IPS DF 6.9 (cell line): ENCODE results near the gene CIRBP.

ENCODE experiments used
- DNase-seq: peaks from one replicate; pipeline ENCODE4 v3.0.0-alpha.2; 2013; ENCODE audit warnings: low read depth, low spot score
- H3K27ac ChIP-seq: one replicate; pipeline ENCODE4 v1.5.1; 2013; ENCODE audit warnings: low read length, control low read depth
- H3K27me3 ChIP-seq: 2 replicates; pipeline ENCODE4 v1.6.1; 2013; ENCODE audit warnings: mild to moderate bottlenecking, low read length; ENCODE audit not compliant: control insufficient read depth, insufficient read depth
- H3K36me3 ChIP-seq: 2 replicates; pipeline ENCODE4 v1.6.1; 2013; ENCODE audit warnings: low read length; ENCODE audit not compliant: control insufficient read depth, insufficient read depth
- H3K4me1 ChIP-seq: 2 replicates; pipeline ENCODE4 v1.6.1; 2013; ENCODE audit warnings: low read length; ENCODE audit not compliant: control insufficient read depth, insufficient read depth
- H3K4me3 ChIP-seq: 2 replicates; pipeline ENCODE4 v1.5.1; 2013; ENCODE audit warnings: mild to moderate bottlenecking, low read length
- H3K9me3 ChIP-seq: 2 replicates; pipeline ENCODE4 v1.6.1; 2013; ENCODE audit warnings: low read length, inconsistent platforms; ENCODE audit not compliant: control insufficient read depth, insufficient read depth
- WGBS: extraction: QIAGEN DNeasy Blood & Tissue Kit; methylation state at CpG from one replicate; pipeline ENCODE4 v1.1.7; 2013; ENCODE audit warnings: mixed read lengths, missing lambda C conversion rate; ENCODE audit not compliant: insufficient read length, insufficient coverage; 5-methylcytosine and 5-hydroxymethylcytosine counted together

Gene CIRBP

DNA sequence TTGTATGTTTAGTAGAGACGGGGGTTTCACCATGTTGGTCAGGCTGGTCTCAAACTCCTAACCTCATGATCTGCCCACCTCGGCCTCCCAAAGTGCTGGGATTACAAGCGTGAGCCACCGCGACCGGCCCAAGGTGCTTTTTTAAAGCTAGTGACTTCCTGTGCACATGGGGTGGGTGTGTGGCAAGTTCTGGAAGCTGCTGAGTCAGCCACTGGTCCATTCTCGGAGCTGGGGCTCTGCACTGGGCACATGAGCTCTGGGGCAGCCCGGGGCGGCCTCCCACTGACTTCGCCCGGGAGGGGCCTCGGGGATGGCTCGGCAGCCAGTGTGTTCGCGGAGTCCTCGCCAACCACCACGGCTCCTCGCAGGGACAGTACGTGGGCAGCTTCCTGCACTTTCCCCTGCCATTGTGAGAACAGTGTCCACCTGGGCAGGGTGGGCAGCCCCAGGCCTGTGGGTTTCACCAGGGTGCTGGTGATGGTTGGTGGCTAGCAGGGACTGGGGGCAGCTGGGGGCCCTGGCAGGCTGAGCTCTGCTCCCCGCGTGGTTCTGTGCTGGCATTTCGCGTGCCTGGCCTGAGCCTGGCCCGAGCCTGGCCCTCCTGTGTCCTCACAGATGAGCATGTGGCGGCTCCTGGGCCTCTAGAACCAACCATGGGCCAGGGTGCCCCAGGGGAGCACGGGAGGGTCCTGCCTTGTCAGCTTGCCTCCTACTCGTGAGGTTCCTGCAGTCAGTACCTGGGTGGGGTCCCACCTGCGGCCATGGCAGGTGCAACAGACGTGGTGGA, 43.5 kb upstream of the CIRBP start:
- H3K9me3 ChIP-seq = no peaks in the 10 kb centered on the region
- whole genome bisulfite sequencing = no CpG with 5 or more reads among the region's 29 CpGs
- H3K4me3 ChIP-seq = no peak overlapping the region
- no peak overlapping the region for H3K27ac ChIP-seq
- H3K27me3 ChIP-seq = no peaks in the 10 kb centered on the region
- no peaks in the 10 kb centered on the region; the same call in 1 of the 2 replicates for H3K4me1 ChIP-seq
- peaks cover 38% of the 10 kb centered on the region for H3K36me3 ChIP-seq
- no peak for DNase-seq

DNA sequence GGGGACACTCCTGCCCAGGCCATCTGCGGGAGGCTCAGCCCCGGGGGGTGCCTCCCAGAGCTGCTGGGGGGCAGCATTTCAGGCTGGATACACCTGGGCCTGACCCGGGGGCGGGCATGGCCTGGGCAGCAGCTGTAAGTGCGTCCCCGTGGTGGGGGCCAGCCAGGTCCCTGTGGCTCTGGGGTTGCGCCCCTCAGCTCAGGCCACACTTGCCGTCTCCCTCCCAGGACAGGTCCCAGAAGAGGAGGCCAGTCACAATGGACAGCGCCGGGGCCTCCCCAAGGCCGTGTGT, 43.0 kb upstream of the CIRBP start:
- no peak overlapping the region for H3K27ac ChIP-seq
- no peak overlapping the region for H3K4me3 ChIP-seq
- WGBS = no CpG with 5 or more reads among the region's 11 CpGs
- no peaks in the 10 kb centered on the region; the same call in 1 of the 2 replicates for H3K4me1 ChIP-seq
- no peaks in the 10 kb centered on the region for H3K27me3 ChIP-seq
- H3K9me3 ChIP-seq = no peaks in the 10 kb centered on the region
- DNase-seq = no peak
- peaks cover 38% of the 10 kb centered on the region for H3K36me3 ChIP-seq

DNA sequence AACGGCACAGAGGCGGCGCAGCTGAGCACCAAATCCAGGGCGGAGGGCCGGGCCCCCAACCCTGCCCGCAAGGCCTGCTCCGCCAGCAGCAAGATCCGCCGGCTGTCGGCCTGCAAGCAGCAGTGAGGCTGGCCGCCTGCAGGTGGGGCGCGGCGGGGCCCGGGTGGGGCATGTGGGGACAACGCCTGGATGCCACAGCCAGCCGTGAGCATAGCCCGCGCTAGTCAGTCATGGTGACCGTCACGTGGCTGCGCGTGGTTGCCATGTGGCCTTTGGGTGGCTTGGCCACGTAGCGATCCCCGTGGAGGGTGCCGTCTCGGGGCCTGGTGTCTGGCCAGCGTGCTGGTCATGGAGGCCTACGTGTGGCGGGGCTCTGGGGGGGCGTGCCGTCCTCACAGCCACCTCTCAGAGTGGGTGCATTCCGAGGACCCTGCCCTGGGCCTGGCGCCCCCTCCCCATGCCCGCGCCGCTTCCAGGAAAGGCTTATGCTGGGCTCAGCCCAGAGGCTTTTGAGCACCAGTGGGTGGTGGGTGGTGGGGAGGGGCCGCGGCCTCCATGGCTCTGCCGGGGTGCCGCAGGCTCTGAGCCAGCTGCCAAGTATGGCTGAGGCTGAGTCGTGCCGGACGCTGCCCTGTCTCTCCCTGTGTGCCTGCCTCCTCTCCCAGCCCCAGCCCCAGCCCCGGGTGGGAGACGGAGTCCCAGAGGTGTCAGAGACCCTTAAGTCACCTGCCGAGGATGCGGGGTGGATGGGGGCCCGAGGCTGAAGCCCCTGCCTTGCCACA, 42.4 kb upstream of the CIRBP start:
- DNase-seq = no peak
- Histone ChIP-seq H3K36me3 (peaks cover 38% of the 10 kb centered on the region), H3K27me3 (no peaks in the 10 kb centered on the region), H3K4me3 (no peak overlapping the region), H3K9me3 (no peaks in the 10 kb centered on the region), H3K27ac (no peak overlapping the region), H3K4me1 (no peaks in the 10 kb centered on the region; the same call in 1 of the 2 replicates)
- no CpG with 5 or more reads among the region's 50 CpGs for WGBS

DNA sequence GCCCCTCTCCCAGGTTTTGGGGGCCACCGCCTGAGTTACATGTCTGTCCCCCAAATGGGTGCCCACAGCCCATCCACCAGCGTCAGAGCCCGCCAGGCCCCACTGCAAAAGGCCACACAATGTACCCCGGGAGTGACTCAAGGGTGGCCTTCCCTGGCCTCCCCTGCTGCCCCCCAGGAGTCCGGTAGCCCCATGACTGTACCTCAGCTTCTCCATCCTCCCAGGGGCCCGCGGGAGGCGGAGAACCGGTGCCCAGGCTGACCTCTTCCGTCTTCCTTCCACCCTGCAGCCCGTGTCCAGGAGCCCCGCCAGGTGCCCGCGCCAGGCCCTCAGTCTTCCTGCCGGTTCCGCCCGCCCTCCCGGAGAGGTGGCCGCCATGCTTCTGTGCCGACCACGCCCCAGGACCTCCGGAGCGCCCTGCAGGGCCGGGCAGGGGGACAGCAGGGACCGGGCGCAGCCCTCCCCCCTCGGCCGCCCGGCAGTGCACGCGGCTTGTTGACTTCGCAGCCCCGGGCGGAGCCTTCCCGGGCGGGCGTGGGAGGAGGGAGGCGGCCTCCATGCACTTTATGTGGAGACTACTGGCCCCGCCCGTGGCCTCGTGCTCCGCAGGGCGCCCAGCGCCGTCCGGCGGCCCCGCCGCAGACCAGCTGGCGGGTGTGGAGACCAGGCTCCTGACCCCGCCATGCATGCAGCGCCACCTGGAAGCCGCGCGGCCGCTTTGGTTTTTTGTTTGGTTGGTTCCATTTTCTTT, 41.7 kb upstream of the CIRBP start:
- WGBS = no CpG with 5 or more reads among the region's 56 CpGs
- Histone ChIP-seq H3K27ac (no peak overlapping the region), H3K27me3 (no peaks in the 10 kb centered on the region), H3K36me3 (peaks cover 40% of the 10 kb centered on the region), H3K4me3 (no peak overlapping the region), H3K4me1 (no peaks in the 10 kb centered on the region; the same call in 1 of the 2 replicates), H3K9me3 (no peaks in the 10 kb centered on the region)
- no peak for DNase-seq

DNA sequence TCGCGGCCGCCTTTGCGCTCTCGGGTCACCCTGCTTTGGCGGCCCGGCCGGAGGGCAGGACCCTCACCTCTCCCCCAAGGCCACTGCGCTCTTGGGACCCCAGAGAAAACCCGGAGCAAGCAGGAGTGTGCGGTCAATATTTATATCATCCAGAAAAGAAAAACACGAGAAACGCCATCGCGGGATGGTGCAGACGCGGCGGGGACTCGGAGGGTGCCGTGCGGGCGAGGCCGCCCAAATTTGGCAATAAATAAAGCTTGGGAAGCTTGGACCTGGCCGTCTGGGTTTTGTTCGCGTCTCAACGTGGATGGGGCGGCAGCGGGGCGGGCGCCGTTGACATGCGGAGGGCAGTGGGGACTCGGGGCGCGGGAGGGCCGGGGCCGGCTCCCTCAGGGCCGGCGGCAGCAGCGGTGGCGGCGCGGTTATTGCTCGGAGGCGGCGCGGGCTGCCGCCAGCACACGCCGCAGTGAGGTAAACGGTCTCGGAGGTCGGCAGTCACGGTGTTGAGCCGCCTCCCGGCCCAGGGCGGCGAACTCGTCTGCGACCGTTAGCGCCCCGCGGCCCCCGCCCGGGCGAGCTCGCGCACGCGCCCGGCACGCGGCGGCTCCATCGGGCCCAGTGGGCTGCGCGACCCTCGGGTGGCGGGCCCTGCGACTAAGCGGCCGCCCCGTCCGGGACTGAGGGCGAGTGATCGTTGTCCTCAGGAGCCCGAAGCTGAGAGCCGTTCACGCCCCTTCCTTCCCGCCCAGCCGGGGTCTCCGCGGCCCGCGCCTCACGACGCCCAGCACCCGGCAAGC, 40.8 kb upstream of the CIRBP start:
- H3K9me3 ChIP-seq = no peaks in the 10 kb centered on the region
- WGBS = no CpG with 5 or more reads among the region's 100 CpGs
- H3K4me3 ChIP-seq = no peak overlapping the region
- peaks cover 41% of the 10 kb centered on the region for H3K36me3 ChIP-seq
- H3K4me1 ChIP-seq = no peaks in the 10 kb centered on the region; the same call in 1 of the 2 replicates
- H3K27ac ChIP-seq = no peak overlapping the region
- H3K27me3 ChIP-seq = no peaks in the 10 kb centered on the region
- DNase-seq = no peak

DNA sequence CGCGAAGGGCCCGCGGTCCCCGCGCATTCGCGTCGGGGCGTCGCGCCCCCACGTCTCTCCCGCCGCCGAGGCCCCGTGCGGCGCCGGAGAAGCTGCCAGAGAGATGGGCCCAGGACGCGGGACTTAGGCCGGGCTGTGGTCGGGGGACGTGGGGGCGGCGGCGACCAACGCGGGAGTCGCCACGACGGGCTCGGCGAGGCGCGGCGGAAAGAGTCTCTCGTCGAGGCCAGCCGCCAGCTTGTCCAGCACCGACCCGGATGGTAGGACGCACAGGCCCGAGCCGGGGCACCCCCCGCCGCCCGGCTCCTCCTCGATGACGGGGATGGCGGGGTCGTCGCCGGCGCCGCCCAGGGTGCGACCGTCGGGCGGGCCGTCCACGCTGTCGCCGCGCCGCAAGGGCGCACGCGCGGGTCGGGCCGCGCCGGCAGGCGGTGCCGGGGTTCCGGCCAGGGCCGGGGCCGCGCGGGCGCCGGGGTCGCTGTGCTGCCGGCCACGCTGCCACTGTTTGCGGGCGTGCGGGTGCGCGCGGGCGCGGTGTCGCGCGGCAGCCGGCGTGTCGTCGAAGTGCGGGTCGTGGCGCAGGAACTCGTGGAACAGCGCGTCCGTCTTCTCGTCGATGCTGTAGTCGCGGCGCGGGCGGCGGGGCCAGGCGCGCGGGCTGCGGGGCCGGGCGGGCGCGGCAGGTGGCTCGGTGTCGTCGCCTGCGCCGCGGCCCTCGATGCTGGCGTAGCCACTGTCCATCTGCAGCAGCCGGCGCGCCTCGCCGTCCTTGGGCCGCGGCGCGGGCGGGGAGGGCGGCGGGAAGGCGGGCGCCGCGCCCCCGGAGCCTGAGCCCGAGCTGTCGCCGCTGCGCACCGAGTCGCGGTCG, 39.8 kb upstream of the CIRBP start:
- H3K27ac ChIP-seq = no peak overlapping the region
- no peaks in the 10 kb centered on the region for H3K27me3 ChIP-seq
- no CpG with 5 or more reads among the region's 158 CpGs for WGBS
- peaks cover 48% of the 10 kb centered on the region for H3K36me3 ChIP-seq
- H3K9me3 ChIP-seq = no peaks in the 10 kb centered on the region
- H3K4me3 ChIP-seq = no peak overlapping the region
- no peaks in the 10 kb centered on the region; the same call in 1 of the 2 replicates for H3K4me1 ChIP-seq
- no peak for DNase-seq

DNA sequence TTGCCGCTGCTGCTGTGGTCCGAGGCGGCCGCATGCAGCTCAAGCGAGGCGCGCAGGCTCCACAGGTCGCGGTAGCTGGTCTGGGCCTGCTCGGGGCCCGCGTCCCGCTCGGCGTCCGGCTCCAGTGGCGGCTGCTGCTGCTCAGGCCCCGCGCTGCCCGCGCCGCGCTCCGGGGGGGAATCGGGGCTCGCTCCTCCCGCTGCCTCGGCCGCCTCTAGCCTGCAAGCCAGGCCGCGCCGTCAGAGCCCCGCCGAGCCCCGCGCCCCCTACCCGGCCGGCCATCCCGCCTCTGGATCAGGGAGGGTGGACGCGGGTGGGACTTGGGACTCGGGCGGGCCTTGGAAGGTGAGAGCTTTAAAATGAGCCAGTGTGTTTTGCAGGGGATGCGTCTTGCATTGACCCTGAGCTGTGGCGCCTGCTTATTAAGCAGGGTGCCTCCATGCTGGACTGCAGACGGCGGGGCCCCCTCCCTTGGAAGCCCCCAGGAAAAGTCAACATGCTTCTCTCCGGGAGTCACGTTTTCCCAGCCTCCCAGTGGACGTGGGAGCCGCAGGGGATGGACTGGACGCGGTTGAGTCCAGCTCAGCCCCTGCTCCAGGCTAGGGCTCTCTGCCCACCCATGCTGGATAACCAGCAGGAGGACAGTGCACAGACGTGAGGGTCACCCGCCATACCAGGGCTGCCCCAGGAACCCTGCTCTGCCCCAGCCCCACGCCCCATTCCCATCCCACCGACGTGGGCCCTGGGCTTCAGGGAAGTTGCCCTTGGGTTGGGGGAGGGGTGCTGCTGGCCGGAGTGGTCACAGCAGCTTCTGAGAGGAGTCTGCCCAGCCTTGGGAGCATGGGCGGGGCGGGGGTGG, 39.0 kb upstream of the CIRBP start:
- H3K27ac ChIP-seq = no peak overlapping the region
- H3K27me3 ChIP-seq = no peaks in the 10 kb centered on the region
- no peaks in the 10 kb centered on the region for H3K9me3 ChIP-seq
- H3K36me3 ChIP-seq = peaks cover 49% of the 10 kb centered on the region
- H3K4me1 ChIP-seq = no peaks in the 10 kb centered on the region; the same call in 1 of the 2 replicates
- no peak overlapping the region for H3K4me3 ChIP-seq
- no peak for DNase-seq
- no CpG with 5 or more reads among the region's 61 CpGs for WGBS

DNA sequence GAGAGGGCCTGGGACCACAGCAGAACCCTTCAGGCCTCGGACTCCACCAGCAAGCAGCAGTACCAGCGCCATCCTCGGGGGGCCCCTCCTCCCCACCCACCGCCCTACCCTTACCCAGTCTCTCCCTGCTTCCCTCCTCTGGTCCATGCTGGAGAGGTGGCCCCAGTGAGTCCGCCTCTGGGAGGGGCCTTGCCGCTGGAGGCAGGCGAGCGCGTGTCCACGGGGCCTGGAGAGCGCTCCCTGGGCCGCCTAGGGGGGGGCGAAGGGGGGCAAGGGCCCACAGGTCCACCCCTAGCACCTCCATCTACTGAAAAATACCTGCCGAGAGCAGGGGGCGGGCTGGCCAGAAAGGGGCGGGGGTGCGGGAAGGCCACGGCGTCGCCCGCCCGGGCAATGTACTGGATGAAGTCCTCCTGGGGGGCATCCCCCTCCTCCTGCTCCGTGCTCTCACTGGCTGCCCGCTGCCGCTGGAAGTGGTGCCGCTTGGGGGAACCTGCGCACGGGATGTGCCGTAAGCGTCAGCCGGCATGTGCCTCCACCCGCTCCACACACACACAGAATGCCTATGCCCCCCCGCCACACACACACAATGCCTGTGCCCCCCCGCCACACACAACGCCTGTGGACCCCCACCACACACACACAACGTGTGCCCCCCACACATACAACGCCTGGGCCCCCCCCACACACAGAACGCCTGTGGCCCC, 38.2 kb upstream of the CIRBP start:
- no peak overlapping the region for H3K4me3 ChIP-seq
- peaks cover 56% of the 10 kb centered on the region for H3K36me3 ChIP-seq
- no CpG with 5 or more reads among the region's 38 CpGs for WGBS
- H3K27me3 ChIP-seq = no peaks in the 10 kb centered on the region
- H3K27ac ChIP-seq = no peak overlapping the region
- no peaks in the 10 kb centered on the region for H3K9me3 ChIP-seq
- DNase-seq = no peak
- H3K4me1 ChIP-seq = no peaks in the 10 kb centered on the region; the same call in 1 of the 2 replicates
